OCI-LY7 (cell line): ENCODE results near the gene RHOBTB3. TPM values are rescaled to one million over a fixed set of nuclear protein-coding genes. Genes with fewer than 3 reads are reported as not detected.
"Not testable (repeated sequence)": the region's sequence is repeated elsewhere in the genome, so short reads cannot be mapped to it uniquely, and the experiment has no call there.

Experiments
- BruUV-seq: library from RNA; stranded (reverse); fragments of 400-500 nt; replicated peaks from 2 replicates; lab custom pipeline; 2021; lab: Mats Ljungman, UMichigan
- CTCF ChIA-PET: fragments of 300-600 bp; sonication (Branson Sonifier 250); formaldehyde crosslinking; loops from one replicate; lab custom pipeline; 2022; ENCODE audit warnings: antibody characterized with exemption; ENCODE audit not compliant: unreplicated experiment; lab: Charles Lee
- POLR2A ChIA-PET: fragments of 300-600 bp; sonication (Branson Sonifier 250); formaldehyde crosslinking; loops from one replicate; lab custom pipeline; 2022; ENCODE audit warnings: antibody characterized with exemption; lab: Charles Lee
- DNase-seq: peaks from one replicate; pipeline ENCODE4 v3.0.0-alpha.2; 2015; ENCODE audit warnings: low spot score
- H2AFZ ChIP-seq: fragments of 200-600 bp; sonication (generic), shearing (Covaris generic); 2 replicates; pipeline ENCODE4 v1.6.1; 2014; ENCODE audit warnings: mild to moderate bottlenecking, antibody characterized with exemption, low read length, moderate library complexity
- H3K27ac ChIP-seq: fragments of 200-600 bp; sonication (generic); 2 replicates; pipeline ENCODE4 v1.5.1; 2014; ENCODE audit warnings: mixed run types, low read depth, mild to moderate bottlenecking, moderate library complexity, low read length, inconsistent platforms; ENCODE audit not compliant: poor library complexity, severe bottlenecking
- H3K36me3 ChIP-seq: fragments of 200-600 bp; sonication (generic); 2 replicates; pipeline ENCODE4 v1.6.1; 2014; ENCODE audit warnings: mild to moderate bottlenecking, antibody characterized with exemption, low read length, moderate library complexity, mixed read lengths; ENCODE audit not compliant: insufficient read depth
- H3K4me1 ChIP-seq: fragments of 200-600 bp; sonication (generic); 2 replicates; pipeline ENCODE4 v1.5.1; 2014; ENCODE audit warnings: mild to moderate bottlenecking, low read length; ENCODE audit not compliant: insufficient read depth, poor library complexity, severe bottlenecking
- H3K4me2 ChIP-seq: fragments of 200-600 bp; sonication (generic); 2 replicates; pipeline ENCODE4 v1.6.1; 2014; ENCODE audit warnings: mild to moderate bottlenecking, low read length
- H3K4me3 ChIP-seq: fragments of 200-600 bp; sonication (generic); 2 replicates; pipeline ENCODE4 v1.5.1; 2014; ENCODE audit warnings: mild to moderate bottlenecking, low read depth, low read length; ENCODE audit not compliant: poor library complexity, severe bottlenecking
- H3K79me2 ChIP-seq: fragments of 200-600 bp; sonication (generic); 2 replicates; pipeline ENCODE4 v1.6.1; 2016; ENCODE audit warnings: low read depth, mild to moderate bottlenecking, low read length, moderate library complexity, mixed read lengths; ENCODE audit not compliant: insufficient read depth
- H3K9me2 ChIP-seq: fragments of 200-600 bp; sonication (generic); 2 replicates; pipeline ENCODE4 v1.6.1; 2016; ENCODE audit warnings: mild to moderate bottlenecking, low read length, mixed read lengths; ENCODE audit not compliant: insufficient read depth
- H3K9me3 ChIP-seq: fragments of 200-600 bp; sonication (generic); 2 replicates; pipeline ENCODE4 v1.6.1; 2014; ENCODE audit warnings: mild to moderate bottlenecking, mixed run types, low read length, mixed read lengths
- H4K20me1 ChIP-seq: fragments of 200-600 bp; sonication (generic); 2 replicates; pipeline ENCODE4 v1.6.1; 2014; ENCODE audit warnings: mild to moderate bottlenecking, antibody characterized with exemption, low read length, moderate library complexity, mixed read lengths; ENCODE audit not compliant: insufficient read depth
- EZH2phosphoT487 ChIP-seq: fragments of 200-600 bp; sonication (generic); IDR thresholded peaks from 2 replicates; pipeline ENCODE4 v1.6.1; 2018; ENCODE audit warnings: low read depth, borderline replicate concordance, mild to moderate bottlenecking, mixed run types, antibody characterized with exemption, low read length, moderate library complexity, mixed read lengths
- intact Hi-C: fragments of 100-400 bp; cut with micrococcal nuclease; formaldehyde crosslinking; loops from one replicate; pipeline ENCODE4 v1.10.0; 2022; ENCODE audit not compliant: unreplicated experiment
- total RNA-seq, 2 experiments: library from RNA; depleted of rRNA in 1 of 2; stranded (reverse); fragments of >200 nt in 1 of 2; shearing (Covaris generic) in 1 of 2; gene quantifications; 2 replicates each; pipeline ENCODE4 v1.2.3, GENCODE V29; 2014 to 2022
- TF ChIP-seq, protein P1 (sequence below): fragments of 200-600 bp; sonication (generic); conservative IDR thresholded peaks from 2 replicates; pipeline ENCODE4 v1.5.1; 2014; ENCODE audit warnings: mild to moderate bottlenecking, antibody characterized with exemption, low read length, moderate library complexity, mixed read lengths

Gene RHOBTB3
- total RNA-seq, 2 experiments from 2014 or later = 0.51 to 4.0 TPM

DNA sequence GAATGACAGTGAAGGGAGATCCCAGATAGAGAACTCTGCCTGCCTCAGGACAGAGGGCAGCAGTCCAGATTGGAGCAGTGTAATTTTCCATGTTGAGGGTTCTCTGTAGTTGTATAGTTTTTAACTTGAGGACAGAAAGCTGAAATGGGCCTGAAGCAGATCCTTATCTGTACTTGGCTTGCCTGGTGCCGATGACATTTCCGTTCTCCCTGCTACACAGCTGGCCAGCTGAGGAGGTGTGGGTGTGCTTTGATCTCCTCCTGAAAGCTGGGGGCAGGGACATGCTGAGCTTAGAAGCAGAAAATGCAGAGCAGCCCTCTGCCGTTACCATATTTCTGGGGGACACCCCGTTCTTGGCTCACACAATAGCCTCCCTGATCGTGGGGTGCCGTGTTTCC is 80.9 kb downstream of the RHOBTB3 start:
- no peak for DNase-seq

GRCh38 chr5:95813035-95813434 is 81.9 kb downstream of the RHOBTB3 start:
- not testable (repeated sequence) for H4K20me1 ChIP-seq

More for the DNA sequence above, 80.9 kb downstream of the RHOBTB3 start:
- Histone ChIP-seq H3K9me2 (no peaks in the 10 kb centered on the region), H2AFZ (no peak overlapping the region), H3K36me3 (peaks cover 52% of the 10 kb centered on the region), H3K27ac (no peak overlapping the region), H3K4me2 (no peak overlapping the region), H3K9me3 (no peaks in the 10 kb centered on the region), H3K4me1 (peaks cover 50% of the 10 kb centered on the region), H3K79me2 (peaks cover 9% of the 10 kb centered on the region; the same call in 1 of the 2 replicates), H4K20me1 (no peaks in the 10 kb centered on the region), H3K4me3 (no peak overlapping the region)
- BruUV-seq = no TSS peak
- ChIA-PET POLR2A (interaction anchor here (0.6 kb wide), 1 partner anchor 23 kb away, joined by 3 read pairs; no protein-coding TSS in a partner anchor), CTCF (no interaction called here)
- TF ChIP-seq, protein P1, sequence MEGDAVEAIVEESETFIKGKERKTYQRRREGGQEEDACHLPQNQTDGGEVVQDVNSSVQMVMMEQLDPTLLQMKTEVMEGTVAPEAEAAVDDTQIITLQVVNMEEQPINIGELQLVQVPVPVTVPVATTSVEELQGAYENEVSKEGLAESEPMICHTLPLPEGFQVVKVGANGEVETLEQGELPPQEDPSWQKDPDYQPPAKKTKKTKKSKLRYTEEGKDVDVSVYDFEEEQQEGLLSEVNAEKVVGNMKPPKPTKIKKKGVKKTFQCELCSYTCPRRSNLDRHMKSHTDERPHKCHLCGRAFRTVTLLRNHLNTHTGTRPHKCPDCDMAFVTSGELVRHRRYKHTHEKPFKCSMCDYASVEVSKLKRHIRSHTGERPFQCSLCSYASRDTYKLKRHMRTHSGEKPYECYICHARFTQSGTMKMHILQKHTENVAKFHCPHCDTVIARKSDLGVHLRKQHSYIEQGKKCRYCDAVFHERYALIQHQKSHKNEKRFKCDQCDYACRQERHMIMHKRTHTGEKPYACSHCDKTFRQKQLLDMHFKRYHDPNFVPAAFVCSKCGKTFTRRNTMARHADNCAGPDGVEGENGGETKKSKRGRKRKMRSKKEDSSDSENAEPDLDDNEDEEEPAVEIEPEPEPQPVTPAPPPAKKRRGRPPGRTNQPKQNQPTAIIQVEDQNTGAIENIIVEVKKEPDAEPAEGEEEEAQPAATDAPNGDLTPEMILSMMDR = no peak
- no peak for TF ChIP-seq EZH2phosphoT487
- intact Hi-C loops = no loop called here

DNA sequence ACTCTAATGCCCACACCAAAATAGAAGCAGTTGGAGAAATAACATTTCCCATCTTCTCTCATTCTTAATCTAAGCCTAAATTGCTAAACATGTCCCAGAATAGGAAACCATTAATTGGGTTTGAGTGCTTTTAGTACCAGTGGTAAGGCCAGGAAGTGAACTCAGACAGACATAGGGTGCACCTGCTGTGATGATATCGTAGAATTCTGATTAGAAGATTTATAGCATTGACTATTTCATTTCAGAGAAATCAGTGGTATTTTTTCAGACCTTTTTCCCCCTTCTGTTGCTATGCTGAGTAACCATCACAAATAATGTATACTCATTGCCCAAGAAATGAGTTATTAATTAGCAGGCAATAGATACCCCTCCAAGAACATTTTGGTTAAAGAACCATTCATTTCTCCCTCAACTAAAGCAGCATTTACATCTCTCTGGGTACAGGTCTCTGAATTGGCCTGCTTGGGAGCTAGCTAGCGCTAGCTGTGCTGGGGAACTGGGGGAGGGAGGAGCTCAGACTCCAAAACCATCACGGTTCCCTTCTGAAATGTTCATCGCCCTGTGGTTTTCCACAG is 84.1 kb downstream of the RHOBTB3 start:
- intact Hi-C loops = no loop called here

More at GRCh38 chr5:95813035-95813434, 81.9 kb downstream of the RHOBTB3 start:
- Histone ChIP-seq H3K36me3 (peaks cover 60% of the 10 kb centered on the region), H3K79me2 (peaks cover 19% of the 10 kb centered on the region), H3K4me1 (peaks cover 52% of the 10 kb centered on the region)
- H2AFZ ChIP-seq, H3K9me2 ChIP-seq, H3K4me3 ChIP-seq, BruUV-seq, intact Hi-C loops, H3K9me3 ChIP-seq, DNase-seq, H3K4me2 ChIP-seq, CTCF ChIA-PET, POLR2A ChIA-PET, H3K27ac ChIP-seq: not testable (repeated sequence)

More for the DNA sequence above, 84.1 kb downstream of the RHOBTB3 start:
- ChIA-PET POLR2A (interaction anchor here (0.6 kb wide), 1 partner anchor 32 kb away, joined by 4 read pairs; no protein-coding TSS in a partner anchor), CTCF (no interaction called here)
- no TSS peak for BruUV-seq
- Histone ChIP-seq H3K9me3 (no peaks in the 10 kb centered on the region), H3K4me3 (no peak overlapping the region), H3K27ac (no peak overlapping the region), H4K20me1 (peaks cover 12% of the 10 kb centered on the region; the same call in 1 of the 2 replicates), H3K79me2 (peaks cover 41% of the 10 kb centered on the region), H3K36me3 (peaks cover 69% of the 10 kb centered on the region), H3K9me2 (no peaks in the 10 kb centered on the region), H3K4me2 (no peak overlapping the region), H3K4me1 (peaks cover 53% of the 10 kb centered on the region), H2AFZ (no peak overlapping the region)
- DNase-seq = no peak
- TF ChIP-seq, protein P1 = no peak
- TF ChIP-seq EZH2phosphoT487 = no peak
